Sigmoid colon (tissue), 4 donors: ENCODE measurements around the gene RASGEF1B.

Source experiments
- EP300 ChIP-seq, 4 donors: sonication (generic); formaldehyde crosslinking; IDR thresholded peaks; one replicate each; pipeline ENCODE4 v1.6.1; 2017; ENCODE audit warnings: antibody characterized with exemption in 4 of 4
- POLR2A ChIP-seq, 2 donors: fragments of 450-650 bp; IDR thresholded peaks; one replicate each; pipeline ENCODE4 v1.6.1; 2016; ENCODE audit warnings: antibody characterized with exemption in 2 of 2, mild to moderate bottlenecking in 2 of 2, moderate library complexity in 2 of 2
- POLR2AphosphoS5 ChIP-seq, 4 donors: sonication (generic); formaldehyde crosslinking; IDR thresholded peaks; one replicate each; pipeline ENCODE4 v1.6.1; 2017; ENCODE audit warnings: antibody characterized with exemption in 4 of 4
- TF ChIP-seq, protein P1 (sequence below), 4 experiments: fragments of 450-650 bp in 3 of 4; fragments of 200-600 bp in 1 of 4; IDR thresholded peaks; one replicate each; pipeline ENCODE4 v1.5.1; 2016 to 2019; ENCODE audit warnings: antibody characterized with exemption in 4 of 4, mild to moderate bottlenecking in 3 of 4, moderate library complexity in 2 of 4

DNA sequence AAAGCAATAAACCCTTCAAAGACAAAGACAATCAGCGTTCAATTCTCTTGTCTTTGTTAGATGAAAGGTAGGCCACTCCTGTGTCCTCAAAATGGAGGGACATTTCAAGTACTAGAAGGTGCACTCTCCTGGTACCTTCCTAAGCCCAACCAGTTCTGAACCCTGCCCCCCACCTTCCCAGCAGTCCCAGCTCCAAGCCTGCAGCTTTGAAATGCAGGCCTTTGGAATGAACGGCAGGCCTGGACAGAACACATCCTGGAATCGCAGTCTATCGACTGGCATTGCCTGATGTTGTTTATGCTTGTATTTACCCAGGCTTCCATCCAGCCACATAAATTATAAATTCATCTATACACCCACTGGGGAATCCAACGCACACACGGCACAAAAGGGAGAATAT lies 47.4 kb downstream of the RASGEF1B start:
- TF ChIP-seq, protein P1, sequence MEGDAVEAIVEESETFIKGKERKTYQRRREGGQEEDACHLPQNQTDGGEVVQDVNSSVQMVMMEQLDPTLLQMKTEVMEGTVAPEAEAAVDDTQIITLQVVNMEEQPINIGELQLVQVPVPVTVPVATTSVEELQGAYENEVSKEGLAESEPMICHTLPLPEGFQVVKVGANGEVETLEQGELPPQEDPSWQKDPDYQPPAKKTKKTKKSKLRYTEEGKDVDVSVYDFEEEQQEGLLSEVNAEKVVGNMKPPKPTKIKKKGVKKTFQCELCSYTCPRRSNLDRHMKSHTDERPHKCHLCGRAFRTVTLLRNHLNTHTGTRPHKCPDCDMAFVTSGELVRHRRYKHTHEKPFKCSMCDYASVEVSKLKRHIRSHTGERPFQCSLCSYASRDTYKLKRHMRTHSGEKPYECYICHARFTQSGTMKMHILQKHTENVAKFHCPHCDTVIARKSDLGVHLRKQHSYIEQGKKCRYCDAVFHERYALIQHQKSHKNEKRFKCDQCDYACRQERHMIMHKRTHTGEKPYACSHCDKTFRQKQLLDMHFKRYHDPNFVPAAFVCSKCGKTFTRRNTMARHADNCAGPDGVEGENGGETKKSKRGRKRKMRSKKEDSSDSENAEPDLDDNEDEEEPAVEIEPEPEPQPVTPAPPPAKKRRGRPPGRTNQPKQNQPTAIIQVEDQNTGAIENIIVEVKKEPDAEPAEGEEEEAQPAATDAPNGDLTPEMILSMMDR (IDR thresholded peaks at IDR 0.05) = no peak
- no peak for TF ChIP-seq POLR2A (IDR thresholded peaks at IDR 0.05)
- no peak for TF ChIP-seq POLR2AphosphoS5 (IDR thresholded peaks at IDR 0.05)
- no peak for TF ChIP-seq EP300 (IDR thresholded peaks at IDR 0.05)
